Ovary (tissue), 3 donors: ENCODE measurements around the gene PSMA6.
"Not testable (repeated sequence)": the region's sequence is repeated elsewhere in the genome, so short reads cannot be mapped to it uniquely, and the experiment has no call there.

Experiments
- CTCF ChIP-seq, 3 donors: fragments of 450-650 bp in 2 of 3; fragments of 200-600 bp in 1 of 3; IDR thresholded peaks; one replicate each; pipeline versions ENCODE4 v1.5.1 to v1.8.0; 2016 to 2022; ENCODE audit warnings: antibody characterized with exemption in 3 of 3, mild to moderate bottlenecking in 1 of 3
- EP300 ChIP-seq: sonication (generic); formaldehyde crosslinking; IDR thresholded peaks from one replicate; pipeline ENCODE4 v1.6.1; 2017; ENCODE audit warnings: antibody characterized with exemption
- POLR2A ChIP-seq: fragments of 450-650 bp; IDR thresholded peaks from one replicate; pipeline ENCODE4 v1.6.1; 2017; ENCODE audit warnings: antibody characterized with exemption, mild to moderate bottlenecking, moderate library complexity
- donor health status: DM: no; HTN: no; CAD: no.

DNA sequence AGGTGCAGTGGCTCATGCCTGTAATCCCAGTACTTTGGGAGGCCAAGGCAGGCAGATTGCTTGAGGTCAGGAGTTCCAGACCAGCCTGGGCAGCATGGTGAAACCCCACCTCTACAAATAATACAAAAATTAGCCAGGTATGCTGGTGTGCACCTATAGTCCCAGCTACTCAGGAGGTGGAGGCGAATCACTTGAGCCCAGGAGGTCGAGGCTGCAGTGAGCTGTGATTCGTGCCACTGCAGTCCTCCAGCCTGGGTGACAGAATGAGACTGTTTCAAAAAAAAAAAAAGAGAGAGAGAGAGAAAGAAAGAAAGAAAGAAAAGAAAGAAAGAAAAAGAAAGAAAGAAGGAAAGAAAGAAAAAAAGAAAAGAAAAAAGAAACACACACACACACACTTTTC is 39.1 kb upstream of the PSMA6 start:
- TF ChIP-seq CTCF (IDR thresholded peaks at IDR 0.05); POLR2A; EP300: not testable (repeated sequence)
